Mucosa of descending colon (tissue), 3 donors: Measurements from ENCODE around the gene FUT8. TPM values are rescaled to one million over a fixed set of nuclear protein-coding genes. Genes with fewer than 3 reads are reported as not detected.
"Not testable (repeated sequence)": the region's sequence is repeated elsewhere in the genome, so short reads cannot be mapped to it uniquely, and the experiment has no call there.

Experiments used
- ATAC-seq: fragments of 200-7000 bp; cut with Tn5 transposase; one replicate; pipeline ENCODE4 v1.9.1; 2020; ENCODE audit warnings: mild to moderate bottlenecking, moderate library complexity
- DNase-seq, 3 donors: peaks; one replicate each; pipeline ENCODE4 v3.0.0-alpha.2; 2020
- H3K36me3 ChIP-seq: fragments of 200-600 bp; one replicate; pipeline ENCODE4 v1.8.0; 2021; ENCODE audit warnings: low read depth, mild to moderate bottlenecking
- H3K4me1 ChIP-seq: fragments of 200-600 bp; one replicate; pipeline ENCODE4 v1.8.0; 2021; ENCODE audit warnings: low read depth, mild to moderate bottlenecking
- H3K4me3 ChIP-seq: fragments of 200-600 bp; one replicate; pipeline ENCODE4 v1.8.0; 2021; ENCODE audit warnings: mild to moderate bottlenecking
- H3K9me3 ChIP-seq: fragments of 200-600 bp; one replicate; pipeline ENCODE4 v1.8.0; 2021; ENCODE audit warnings: mild to moderate bottlenecking
- intact Hi-C, 2 donors: fragments of 100-400 bp; cut with DNase I in 1 of 2; cut with micrococcal nuclease in 1 of 2; formaldehyde crosslinking; loops; one replicate each; pipeline versions ENCODE4 v1.11.0 to v1.11.1; 2022; cut with DNase I, micrococcal nuclease
- total RNA-seq, 3 donors: library from RNA; stranded (reverse); fragmentation: NEBNext Ultra II Directional in 2 of 3; extraction: Animal tissue kit (Norgen Biotek cat#: 25700) in 2 of 3; gene quantifications; one replicate each; pipeline versions ENCODE4 v1.2.1 to v1.2.4, GENCODE V29; 2021 to 2023
- TF ChIP-seq, protein P1 (sequence below): fragments of 200-600 bp; IDR thresholded peaks from one replicate; pipeline ENCODE4 v1.8.0; 2022; ENCODE audit warnings: antibody characterized with exemption, mild to moderate bottlenecking
- donor health status: DM: no; HTN: no; CAD: no; lungs with moderate emphysema.
- donor health status: DM: no; HTN: no; CAD: no.
- donor health status: DM: no; HTN: yes; CAD: no.

FUT8 gene
- total RNA-seq, 3 donors from 2014 or later: 24.7 to 38.1 (median 32.2) TPM

DNA sequence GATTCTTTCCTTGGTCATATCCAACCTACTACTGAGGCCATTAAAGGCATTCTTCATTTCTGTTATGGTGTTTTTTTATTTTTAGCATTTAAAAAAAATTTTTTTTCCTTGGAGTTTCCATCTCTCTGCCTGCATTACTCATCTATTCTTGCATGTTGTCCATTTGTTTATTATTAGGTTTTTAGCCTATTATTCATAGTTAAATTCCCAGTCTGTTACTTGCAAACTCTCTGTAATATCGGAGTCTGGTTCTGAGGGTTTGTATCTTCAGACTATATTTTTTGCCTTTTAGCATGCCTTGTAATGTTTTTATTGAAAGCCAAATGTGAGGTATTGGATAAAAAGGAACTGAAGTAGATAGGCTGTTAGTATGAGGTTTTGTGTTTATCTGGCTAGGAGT lies 284.3 kb downstream of the FUT8 start:
- ATAC-seq: no peak

DNA sequence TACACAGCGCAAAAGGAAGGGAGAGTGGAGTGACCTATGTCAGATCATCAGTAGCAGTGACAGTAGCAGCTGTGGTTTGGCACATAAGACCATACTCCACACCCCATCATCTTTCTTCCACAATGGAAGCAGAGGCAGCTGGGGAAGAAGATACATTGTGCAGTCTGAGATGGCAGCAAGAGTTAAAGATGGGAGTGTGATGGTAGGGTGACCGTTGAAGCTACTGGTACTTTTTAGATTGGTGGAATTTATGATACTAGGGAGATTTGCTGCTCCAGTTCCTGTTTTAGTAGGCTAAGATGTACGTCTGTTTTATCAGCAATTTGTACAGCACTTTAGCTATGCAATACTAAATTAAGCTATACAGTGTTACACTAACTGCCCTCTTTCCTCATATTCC lies 291.0 kb downstream of the FUT8 start:
- DNase-seq (no peak), ATAC-seq (no peak)
- TF ChIP-seq, protein P1, sequence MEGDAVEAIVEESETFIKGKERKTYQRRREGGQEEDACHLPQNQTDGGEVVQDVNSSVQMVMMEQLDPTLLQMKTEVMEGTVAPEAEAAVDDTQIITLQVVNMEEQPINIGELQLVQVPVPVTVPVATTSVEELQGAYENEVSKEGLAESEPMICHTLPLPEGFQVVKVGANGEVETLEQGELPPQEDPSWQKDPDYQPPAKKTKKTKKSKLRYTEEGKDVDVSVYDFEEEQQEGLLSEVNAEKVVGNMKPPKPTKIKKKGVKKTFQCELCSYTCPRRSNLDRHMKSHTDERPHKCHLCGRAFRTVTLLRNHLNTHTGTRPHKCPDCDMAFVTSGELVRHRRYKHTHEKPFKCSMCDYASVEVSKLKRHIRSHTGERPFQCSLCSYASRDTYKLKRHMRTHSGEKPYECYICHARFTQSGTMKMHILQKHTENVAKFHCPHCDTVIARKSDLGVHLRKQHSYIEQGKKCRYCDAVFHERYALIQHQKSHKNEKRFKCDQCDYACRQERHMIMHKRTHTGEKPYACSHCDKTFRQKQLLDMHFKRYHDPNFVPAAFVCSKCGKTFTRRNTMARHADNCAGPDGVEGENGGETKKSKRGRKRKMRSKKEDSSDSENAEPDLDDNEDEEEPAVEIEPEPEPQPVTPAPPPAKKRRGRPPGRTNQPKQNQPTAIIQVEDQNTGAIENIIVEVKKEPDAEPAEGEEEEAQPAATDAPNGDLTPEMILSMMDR: no peak
- Histone ChIP-seq H3K4me1 (no peaks in the 10 kb centered on the region), H3K4me3 (no peak overlapping the region), H3K36me3 (no peaks in the 10 kb centered on the region), H3K9me3 (peaks cover 11% of the 10 kb centered on the region)
- intact Hi-C loops: no loop called here

More for the DNA sequence above, 284.3 kb downstream of the FUT8 start:
- no peak for DNase-seq
- Histone ChIP-seq H3K4me3 (no peak overlapping the region), H3K9me3 (no peaks in the 10 kb centered on the region), H3K36me3 (no peaks in the 10 kb centered on the region), H3K4me1 (no peaks in the 10 kb centered on the region)
- TF ChIP-seq, protein P1: no peak
- intact Hi-C loops: no loop called here

DNA sequence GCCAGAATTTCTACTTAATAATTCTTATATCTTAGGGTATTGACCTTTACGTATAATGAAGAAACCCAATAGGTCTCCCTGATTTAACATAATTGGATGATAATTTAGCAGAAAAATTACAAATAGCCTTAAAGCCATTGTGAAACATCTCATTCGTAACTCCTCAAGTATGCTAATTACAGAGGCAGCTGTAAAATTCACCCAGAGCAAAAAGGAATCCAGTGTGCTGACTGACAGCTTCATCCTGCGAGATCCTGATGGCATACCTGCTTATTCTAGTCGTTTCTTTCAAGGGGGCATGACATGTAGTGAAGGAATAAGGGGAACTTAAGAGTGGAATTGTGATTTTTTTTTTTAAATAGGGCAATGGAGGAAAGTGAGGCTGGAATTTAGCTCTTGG lies 291.5 kb downstream of the FUT8 start:
- Histone ChIP-seq H3K4me3 (no peak overlapping the region), H3K36me3 (no peaks in the 10 kb centered on the region), H3K4me1 (no peaks in the 10 kb centered on the region), H3K9me3 (peaks cover 11% of the 10 kb centered on the region)
- intact Hi-C loops: no loop called here
- ATAC-seq (no peak), DNase-seq (no peak)
- TF ChIP-seq, protein P1: no peak

DNA sequence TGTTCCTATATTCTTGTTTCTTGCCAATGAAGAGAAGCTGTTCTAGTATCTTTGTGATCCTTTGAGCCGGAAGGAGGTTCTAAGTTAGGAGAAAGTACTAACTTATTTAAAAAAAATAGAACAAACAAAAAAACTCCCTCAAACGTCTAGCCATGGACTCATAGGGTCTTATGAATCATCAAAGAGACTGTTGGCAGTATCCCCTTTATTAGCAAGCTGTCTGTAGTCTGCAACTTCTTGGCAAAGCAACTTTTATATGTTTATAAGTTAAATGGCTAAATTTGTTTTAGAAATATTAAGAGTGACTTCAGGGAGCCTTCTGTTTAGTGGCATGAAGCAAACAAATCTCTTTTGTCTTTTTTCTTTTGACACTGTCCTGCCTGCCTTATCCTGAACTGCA lies 291.9 kb downstream of the FUT8 start:
- no peak for ATAC-seq
- DNase-seq: no peak
- Histone ChIP-seq H3K9me3 (peaks cover 11% of the 10 kb centered on the region), H3K36me3 (no peaks in the 10 kb centered on the region), H3K4me1 (no peaks in the 10 kb centered on the region), H3K4me3 (no peak overlapping the region)
- intact Hi-C loops: no loop called here
- TF ChIP-seq, protein P1: no peak

DNA sequence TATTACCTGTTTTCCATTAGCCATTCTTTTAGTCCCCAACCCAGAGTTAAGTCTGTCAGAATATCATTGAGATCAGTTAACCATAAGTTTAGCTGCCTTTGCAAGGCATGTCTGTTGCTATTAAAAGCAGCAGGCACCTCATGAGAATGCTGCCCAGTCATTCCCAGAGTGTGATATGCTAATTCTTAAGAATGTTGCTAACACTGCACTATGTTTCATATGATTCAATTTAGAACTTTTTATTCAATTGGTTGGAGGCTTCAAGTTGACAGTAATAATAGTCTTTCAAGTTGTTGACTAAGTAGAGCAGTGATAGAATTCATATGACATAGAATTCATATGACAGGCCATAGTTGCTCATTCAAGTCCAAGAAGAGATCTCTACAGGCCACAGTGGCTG lies 292.3 kb downstream of the FUT8 start:
- Histone ChIP-seq H3K4me1 (no peaks in the 10 kb centered on the region), H3K9me3 (peaks cover 11% of the 10 kb centered on the region), H3K4me3 (no peak overlapping the region), H3K36me3 (no peaks in the 10 kb centered on the region)
- no peak for ATAC-seq
- DNase-seq: no peak
- TF ChIP-seq, protein P1: no peak
- intact Hi-C loops: no loop called here

DNA sequence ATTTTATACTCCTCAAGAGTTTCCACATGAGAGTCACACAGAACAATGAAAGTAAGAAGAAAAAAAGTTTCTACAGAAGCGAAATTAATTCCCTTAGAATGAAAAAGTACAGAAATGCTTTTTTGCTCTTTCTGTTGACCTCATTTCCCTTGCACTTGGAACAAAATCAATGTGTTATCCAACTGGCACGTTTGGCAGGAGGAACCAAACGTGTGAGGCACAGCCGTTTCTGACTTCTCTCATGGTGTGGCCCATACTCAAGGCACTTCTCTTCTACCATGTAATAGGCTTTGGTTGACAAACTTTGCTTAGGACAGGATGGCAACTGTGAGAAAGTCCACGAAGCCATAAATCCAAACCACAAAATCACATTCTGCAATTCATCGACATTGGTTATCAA lies 297.0 kb downstream of the FUT8 start:
- no peak for ATAC-seq

DNA sequence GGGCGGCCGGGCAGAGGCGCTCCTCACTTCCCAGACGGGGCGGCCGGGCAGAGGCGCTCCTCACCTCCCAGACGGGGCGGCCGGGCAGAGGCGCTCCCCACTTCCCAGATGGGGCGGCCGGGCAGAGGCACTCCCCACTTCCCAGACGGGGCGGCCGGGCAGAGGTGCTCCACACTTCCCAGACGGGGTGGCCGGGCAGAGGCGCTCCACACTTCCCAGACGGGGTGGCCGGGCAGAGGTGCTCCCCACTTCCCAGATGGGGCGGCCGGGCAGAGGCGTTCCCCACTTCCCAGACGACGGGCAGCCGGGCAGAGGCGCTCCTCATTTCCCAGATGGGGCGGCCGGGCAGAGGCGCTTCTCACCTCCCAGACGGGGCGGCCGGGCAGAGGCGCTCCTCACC lies 304.3 kb downstream of the FUT8 start:
- ATAC-seq, DNase-seq, intact Hi-C loops: not testable (repeated sequence)

More for the DNA sequence above, 297.0 kb downstream of the FUT8 start:
- DNase-seq: no peak
- Histone ChIP-seq H3K4me1 (no peaks in the 10 kb centered on the region), H3K4me3 (no peak overlapping the region), H3K9me3 (peaks cover 16% of the 10 kb centered on the region), H3K36me3 (no peaks in the 10 kb centered on the region)
- TF ChIP-seq, protein P1: no peak
- intact Hi-C loops: no loop called here

DNA sequence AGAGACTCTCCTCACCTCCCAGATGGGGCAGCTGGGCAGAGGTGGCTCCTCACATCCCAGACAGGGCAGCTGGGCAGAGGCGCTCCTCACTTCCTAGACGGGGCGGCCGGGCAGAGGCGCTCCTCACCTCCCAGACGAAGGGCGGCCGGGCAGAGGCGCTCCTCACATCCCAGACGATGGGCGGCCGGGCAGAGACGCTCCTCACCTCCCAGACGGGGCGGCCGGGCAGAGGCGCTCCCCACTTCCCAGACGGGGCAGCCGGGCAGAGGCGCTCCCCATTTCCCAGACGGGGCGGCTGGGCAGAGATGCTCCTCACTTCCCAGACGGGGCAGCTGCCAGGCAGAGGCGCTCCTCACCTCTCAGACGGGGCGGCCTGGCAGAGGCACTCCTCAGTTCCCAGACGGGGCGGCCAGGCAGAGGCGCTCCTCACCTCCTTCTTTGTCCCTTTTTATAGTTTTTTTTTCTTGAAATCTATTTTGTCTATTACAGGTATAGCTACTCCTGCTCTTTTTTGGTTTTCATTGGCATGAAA lies 304.9 kb downstream of the FUT8 start:
- DNase-seq, intact Hi-C loops, H3K4me1 ChIP-seq, H3K4me3 ChIP-seq, ATAC-seq, H3K36me3 ChIP-seq: not testable (repeated sequence)
- peaks cover 21% of the 10 kb centered on the region for H3K9me3 ChIP-seq

More for the DNA sequence above, 304.3 kb downstream of the FUT8 start:
- H3K4me3 ChIP-seq, H3K36me3 ChIP-seq, H3K4me1 ChIP-seq: not testable (repeated sequence)
- H3K9me3 ChIP-seq: peaks cover 21% of the 10 kb centered on the region
